Thoracic aorta (tissue), 2 donors: ENCODE results near the gene TTC3. TPM values are rescaled to one million over a fixed set of nuclear protein-coding genes. Genes with fewer than 3 reads are reported as not detected.

Experiments
- ATAC-seq: fragments of 150-250 bp; one replicate; pipeline ENCODE4 v1.8.0; 2017; ENCODE audit warnings: low read depth; ENCODE audit not compliant: insufficient number of reproducible peaks, low FRiP score
- DNase-seq: peaks from one replicate; pipeline ENCODE4 v3.0.0-alpha.2; 2020; ENCODE audit warnings: low spot score
- H3K27ac ChIP-seq, 2 donors: fragments of 200-600 bp; sonication (generic); 1 replicate in 1 of 2; 2 replicates in 1 of 2; pipeline ENCODE4 v1.5.1; 2016; ENCODE audit warnings: mild to moderate bottlenecking in 2 of 2, moderate library complexity in 2 of 2
- H3K27me3 ChIP-seq: fragments of 200-600 bp; sonication (generic); replicated peaks from 2 replicates; pipeline ENCODE4 v1.6.0; 2016; ENCODE audit warnings: mild to moderate bottlenecking; ENCODE audit not compliant: insufficient read depth
- H3K36me3 ChIP-seq: fragments of 200-600 bp; sonication (generic); one replicate; pipeline ENCODE4 v1.5.1; 2016
- H3K4me1 ChIP-seq, 2 donors: fragments of 200-600 bp; sonication (generic); 1 replicate in 1 of 2; 2 replicates in 1 of 2; pipeline versions ENCODE4 v1.5.1 to v1.6.0; 2016; ENCODE audit warnings: low read depth in 2 of 2, mild to moderate bottlenecking in 1 of 2; ENCODE audit not compliant: control insufficient read depth in 1 of 2
- H3K4me3 ChIP-seq: fragments of 200-600 bp; sonication (generic); 2 replicates; pipeline ENCODE4 v1.5.1; 2016; ENCODE audit warnings: mild to moderate bottlenecking
- H3K9me3 ChIP-seq: fragments of 200-600 bp; sonication (generic); 2 replicates; pipeline ENCODE4 v1.5.1; 2016
- total RNA-seq, 2 donors: library from RNA; depleted of rRNA; stranded (reverse); fragments of >200 nt; gene quantifications; one replicate each; pipeline versions ENCODE4 v1.1.0 to v1.2.3, GENCODE V29; 2016
- TF ChIP-seq, protein P1 (sequence below): fragments of 200-600 bp; sonication (generic); IDR thresholded peaks from one replicate; pipeline ENCODE4 v1.5.1; 2019; ENCODE audit warnings: antibody characterized with exemption

The TTC3 gene
- total RNA-seq, 2 donors from 2014 or later = 85.2 to 115 TPM

DNA sequence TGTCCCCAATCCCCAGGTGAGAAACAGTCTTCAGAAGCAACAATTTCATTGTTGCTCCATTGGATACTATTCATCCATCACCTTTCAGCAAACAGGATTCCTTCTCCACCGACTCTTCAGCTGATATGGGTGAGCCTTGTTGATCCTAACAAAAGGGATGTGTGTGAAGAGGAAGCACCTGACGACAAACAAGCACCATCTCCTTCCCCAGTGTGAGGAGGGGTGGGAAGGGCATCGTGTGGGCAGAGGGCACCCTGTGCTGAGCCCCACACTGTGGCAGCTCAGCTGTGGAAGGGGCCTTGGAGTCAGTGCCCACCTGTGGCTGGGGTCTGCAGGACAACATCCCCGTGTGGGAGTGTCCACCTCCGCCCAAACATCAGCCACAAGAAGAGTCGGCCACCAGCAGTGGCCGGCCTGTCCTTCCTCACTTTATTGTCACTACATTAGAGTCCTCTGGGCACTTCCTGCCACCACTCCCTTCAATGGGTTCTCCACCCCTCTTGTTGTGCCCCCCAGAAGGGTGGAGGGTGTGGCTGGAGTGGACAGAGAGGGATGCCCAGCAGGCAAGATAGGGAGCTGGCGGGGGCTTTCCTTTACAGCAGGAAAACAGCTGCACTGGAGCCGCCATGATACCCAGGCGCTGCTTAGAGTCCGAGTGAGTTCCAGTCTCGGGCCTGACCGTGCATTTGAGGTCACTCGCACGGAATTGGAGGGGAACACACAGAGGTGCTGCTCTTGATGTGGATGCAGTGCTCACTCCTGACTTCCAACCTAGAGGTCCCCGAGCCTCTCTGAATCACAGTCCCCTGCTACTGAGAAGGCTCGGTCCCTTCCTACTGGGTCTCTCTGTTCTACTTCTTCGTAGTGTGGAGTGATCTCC is 153.2 kb downstream of the TTC3 start:
- Histone ChIP-seq H3K4me3 (no peak overlapping the region), H3K27me3 (no peaks in the 10 kb centered on the region), H3K27ac (no peak overlapping the region), H3K9me3 (no peaks in the 10 kb centered on the region), H3K36me3 (peaks cover 54% of the 10 kb centered on the region), H3K4me1 (no peaks in the 10 kb centered on the region)
- TF ChIP-seq, protein P1, sequence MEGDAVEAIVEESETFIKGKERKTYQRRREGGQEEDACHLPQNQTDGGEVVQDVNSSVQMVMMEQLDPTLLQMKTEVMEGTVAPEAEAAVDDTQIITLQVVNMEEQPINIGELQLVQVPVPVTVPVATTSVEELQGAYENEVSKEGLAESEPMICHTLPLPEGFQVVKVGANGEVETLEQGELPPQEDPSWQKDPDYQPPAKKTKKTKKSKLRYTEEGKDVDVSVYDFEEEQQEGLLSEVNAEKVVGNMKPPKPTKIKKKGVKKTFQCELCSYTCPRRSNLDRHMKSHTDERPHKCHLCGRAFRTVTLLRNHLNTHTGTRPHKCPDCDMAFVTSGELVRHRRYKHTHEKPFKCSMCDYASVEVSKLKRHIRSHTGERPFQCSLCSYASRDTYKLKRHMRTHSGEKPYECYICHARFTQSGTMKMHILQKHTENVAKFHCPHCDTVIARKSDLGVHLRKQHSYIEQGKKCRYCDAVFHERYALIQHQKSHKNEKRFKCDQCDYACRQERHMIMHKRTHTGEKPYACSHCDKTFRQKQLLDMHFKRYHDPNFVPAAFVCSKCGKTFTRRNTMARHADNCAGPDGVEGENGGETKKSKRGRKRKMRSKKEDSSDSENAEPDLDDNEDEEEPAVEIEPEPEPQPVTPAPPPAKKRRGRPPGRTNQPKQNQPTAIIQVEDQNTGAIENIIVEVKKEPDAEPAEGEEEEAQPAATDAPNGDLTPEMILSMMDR = no peak
- DNase-seq (no peak), ATAC-seq (no peak)

GRCh38 chr21:37227071-37228002 is 154.3 kb downstream of the TTC3 start:
- TF ChIP-seq, protein P1 = no peak
- Histone ChIP-seq H3K27me3 (no peaks in the 10 kb centered on the region), H3K4me3 (no peak overlapping the region), H3K36me3 (peaks cover 65% of the 10 kb centered on the region), H3K4me1 (no peaks in the 10 kb centered on the region), H3K9me3 (no peaks in the 10 kb centered on the region), H3K27ac (no peak overlapping the region)
- ATAC-seq (no peak), DNase-seq (no peak)

- TF ChIP-seq, protein P1 = no peak
- peaks cover 72% of the 10 kb centered on the region for H3K36me3 ChIP-seq
These were observed 154.9 kb downstream of the TTC3 start for GRCh38 chr21:37228003-37228400.

DNA sequence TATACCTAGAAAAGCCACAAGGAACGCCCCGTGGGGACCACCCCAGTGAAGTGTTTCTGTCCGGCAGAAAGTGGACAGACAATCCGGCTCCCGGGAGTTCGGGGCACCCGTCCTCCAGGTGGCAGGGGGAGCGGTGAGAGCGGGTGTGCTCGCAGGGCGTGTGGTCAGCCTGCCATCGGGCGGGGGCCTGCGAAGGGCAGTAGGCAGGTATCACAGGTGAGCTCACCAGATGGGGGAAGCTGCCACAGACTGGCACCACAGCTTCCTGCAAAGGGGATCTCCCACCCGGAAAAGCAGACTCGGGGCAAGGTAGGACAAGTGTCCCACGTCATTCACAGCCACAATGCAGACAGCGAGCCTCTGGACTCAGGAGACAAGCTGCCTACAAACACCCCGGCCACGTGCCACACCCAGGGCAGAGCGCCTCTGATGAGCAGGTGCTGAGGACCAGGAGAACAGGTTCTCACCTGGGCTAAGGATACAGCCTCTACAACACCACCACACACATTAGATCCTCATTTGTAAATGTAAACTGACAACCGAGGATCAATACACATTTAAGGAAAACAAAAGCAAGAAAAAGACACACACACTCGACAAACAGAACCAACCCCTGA is 157.7 kb downstream of the TTC3 start:
- Histone ChIP-seq H3K27ac (no peak overlapping the region), H3K27me3 (no peaks in the 10 kb centered on the region), H3K4me1 (no peaks in the 10 kb centered on the region), H3K4me3 (no peak overlapping the region), H3K9me3 (no peaks in the 10 kb centered on the region), H3K36me3 (peaks cover 56% of the 10 kb centered on the region)
- DNase-seq (no peak), ATAC-seq (no peak)
- TF ChIP-seq, protein P1 = no peak

More at GRCh38 chr21:37228003-37228400, 154.9 kb downstream of the TTC3 start:
- Histone ChIP-seq H3K27ac (no peak overlapping the region), H3K27me3 (no peaks in the 10 kb centered on the region), H3K4me1 (no peaks in the 10 kb centered on the region), H3K4me3 (no peak overlapping the region), H3K9me3 (no peaks in the 10 kb centered on the region)
- no peak for ATAC-seq
- DNase-seq = no peak
